ENCODE data around the gene DLG2. TPM values are rescaled to one million over a fixed set of nuclear protein-coding genes. Genes with fewer than 3 reads are reported as not detected.

Gene DLG2
- total and polyA plus RNA-seq, 2 donors = 4.8 to 6.6 TPM

DNA sequence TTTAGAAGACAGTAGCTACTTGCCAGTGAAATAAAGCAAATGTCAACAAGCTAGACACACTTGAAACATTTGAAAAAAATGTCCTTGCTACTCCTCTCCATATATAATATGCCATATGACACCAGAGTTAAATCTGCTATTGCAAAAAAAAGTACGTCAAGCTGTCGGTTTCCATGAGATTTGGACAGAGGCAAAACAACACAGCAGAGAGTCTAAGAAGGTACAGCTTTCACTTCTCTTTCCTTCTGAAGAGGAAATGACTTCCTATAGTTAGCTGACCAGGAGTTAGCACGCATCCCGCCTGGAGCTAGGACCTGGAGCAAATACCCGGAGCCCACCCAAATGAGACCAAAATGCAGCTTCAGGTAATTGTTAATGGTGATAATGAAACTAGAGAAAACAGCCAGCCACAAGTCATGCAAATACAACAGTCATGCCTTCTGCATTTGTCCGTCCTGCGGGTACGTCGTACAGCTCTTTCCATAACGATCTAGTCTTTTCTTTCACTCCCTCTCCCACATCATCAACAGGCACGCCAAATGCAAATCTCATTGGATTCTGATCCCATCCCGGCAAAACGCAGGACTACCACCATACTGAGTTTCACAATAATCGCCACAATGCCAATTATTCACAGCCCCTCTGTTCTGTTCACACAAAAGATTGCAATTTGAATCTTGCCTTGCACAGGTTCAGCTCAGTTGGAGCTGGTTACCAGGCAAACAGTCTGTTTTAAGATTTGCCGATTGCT is 1945.9 kb downstream of the DLG2 start:
- Histone ChIP-seq H3K27me3 (ENCODE audit: control insufficient read depth in 2 of 2, insufficient read depth in 1 of 2, low read length in 1 of 2) (no peaks in the 10 kb centered on the region), H3K36me3 (ENCODE audit: control insufficient read depth in 2 of 2, insufficient read depth in 2 of 2, low read length in 1 of 2) (no peaks in the 10 kb centered on the region), H3K9me3 (ENCODE audit: control insufficient read depth in 2 of 2, insufficient read depth in 1 of 2, low read length in 1 of 2) (no peaks in the 10 kb centered on the region), H3K4me3 (ENCODE audit: low read length in 2 of 2) (peak overlapping the region in 1 of 2 donors; percentile 9), H3K27ac (ENCODE audit: low read depth in 1 of 2, low read length in 1 of 2) (peak overlapping the region; percentile 19 to 41), H3K4me1 (ENCODE audit: control insufficient read depth in 2 of 2, insufficient read depth in 2 of 2, low read length in 2 of 2) (no peaks in the 10 kb centered on the region)
- DNase-seq (ENCODE audit: low read depth in 6 of 9, low spot score in 9 of 9) = no peak
- 83% methylated on average over 15 of the region's 15 CpGs for WGBS

DNA sequence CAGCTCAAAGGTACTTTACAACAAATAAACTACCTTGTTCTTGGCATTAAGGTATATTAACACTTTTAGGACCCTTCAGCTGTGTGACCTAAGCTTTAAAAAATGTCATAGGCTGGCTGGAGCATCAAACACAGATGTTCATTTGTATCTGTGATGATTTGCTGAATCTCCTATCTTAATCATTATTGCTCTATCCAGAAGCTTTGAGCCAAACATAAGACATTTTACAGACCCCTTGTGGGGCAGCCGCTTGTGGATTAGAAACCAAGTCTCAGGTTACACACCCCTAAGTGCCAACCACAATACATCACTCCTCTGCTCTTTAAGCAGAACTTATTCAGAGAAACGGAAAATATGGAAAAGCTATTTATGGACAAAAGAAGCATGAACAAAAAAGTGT is 1946.8 kb downstream of the DLG2 start:
- no peak for DNase-seq (ENCODE audit: low read depth in 6 of 9, low spot score in 9 of 9)
- no peaks in the 10 kb centered on the region for H3K27me3 ChIP-seq (ENCODE audit: control insufficient read depth in 2 of 2, insufficient read depth in 1 of 2, low read length in 1 of 2)
- no peaks in the 10 kb centered on the region for H3K4me1 ChIP-seq (ENCODE audit: control insufficient read depth in 2 of 2, insufficient read depth in 2 of 2, low read length in 2 of 2)
- H3K27ac ChIP-seq (ENCODE audit: low read depth in 1 of 2, low read length in 1 of 2) = no peak overlapping the region
- H3K36me3 ChIP-seq (ENCODE audit: control insufficient read depth in 2 of 2, insufficient read depth in 2 of 2, low read length in 1 of 2) = no peaks in the 10 kb centered on the region
- 65% methylated on average over 2 of the region's 2 CpGs for WGBS
- no peak overlapping the region for H3K4me3 ChIP-seq (ENCODE audit: low read length in 2 of 2)
- H3K9me3 ChIP-seq (ENCODE audit: control insufficient read depth in 2 of 2, insufficient read depth in 1 of 2, low read length in 1 of 2) = no peaks in the 10 kb centered on the region

DNA sequence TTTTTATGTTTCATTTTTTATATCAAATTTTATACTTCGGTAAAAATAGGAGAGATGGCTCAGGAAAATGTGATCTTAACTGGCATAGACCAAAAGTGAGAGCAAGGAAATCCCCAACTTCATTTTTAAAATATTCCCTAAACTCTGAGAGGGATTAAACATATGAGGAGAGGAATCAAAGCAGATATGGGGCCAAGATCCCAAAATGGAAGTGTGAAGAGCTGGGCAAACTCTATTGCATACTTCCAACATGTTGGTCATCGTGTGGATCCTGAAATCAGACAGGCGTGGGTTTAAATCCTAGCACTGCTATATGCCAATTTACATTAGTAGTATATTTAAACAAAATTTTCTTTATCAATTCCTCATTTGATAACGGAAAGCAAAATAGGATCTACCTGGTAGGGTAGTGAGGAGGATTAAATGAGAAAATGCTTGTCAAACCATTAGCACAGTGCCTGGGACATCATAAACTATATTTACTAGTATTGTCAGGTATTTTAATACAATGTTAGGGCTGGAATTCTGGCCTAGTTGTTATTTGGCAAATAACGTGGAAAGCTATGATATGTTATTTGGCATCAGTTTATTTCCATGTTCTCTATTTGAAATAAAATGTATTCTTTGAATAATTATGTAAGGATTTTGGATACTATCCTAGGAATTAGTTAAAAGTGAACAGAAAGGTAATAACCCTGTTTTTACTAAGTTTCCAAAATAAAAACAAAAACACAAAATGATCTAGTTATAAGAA is 1948.1 kb downstream of the DLG2 start:
- no peak overlapping the region for H3K27ac ChIP-seq (ENCODE audit: low read depth in 1 of 2, low read length in 1 of 2)
- WGBS = 94% methylated on average over 5 of the region's 5 CpGs
- no peaks in the 10 kb centered on the region for H3K36me3 ChIP-seq (ENCODE audit: control insufficient read depth in 2 of 2, insufficient read depth in 2 of 2, low read length in 1 of 2)
- no peaks in the 10 kb centered on the region for H3K4me1 ChIP-seq (ENCODE audit: control insufficient read depth in 2 of 2, insufficient read depth in 2 of 2, low read length in 2 of 2)
- H3K4me3 ChIP-seq (ENCODE audit: low read length in 2 of 2) = no peak overlapping the region
- no peak for DNase-seq (ENCODE audit: low read depth in 6 of 9, low spot score in 9 of 9)
- H3K27me3 ChIP-seq (ENCODE audit: control insufficient read depth in 2 of 2, insufficient read depth in 1 of 2, low read length in 1 of 2) = no peaks in the 10 kb centered on the region
- H3K9me3 ChIP-seq (ENCODE audit: control insufficient read depth in 2 of 2, insufficient read depth in 1 of 2, low read length in 1 of 2) = no peaks in the 10 kb centered on the region

DNA sequence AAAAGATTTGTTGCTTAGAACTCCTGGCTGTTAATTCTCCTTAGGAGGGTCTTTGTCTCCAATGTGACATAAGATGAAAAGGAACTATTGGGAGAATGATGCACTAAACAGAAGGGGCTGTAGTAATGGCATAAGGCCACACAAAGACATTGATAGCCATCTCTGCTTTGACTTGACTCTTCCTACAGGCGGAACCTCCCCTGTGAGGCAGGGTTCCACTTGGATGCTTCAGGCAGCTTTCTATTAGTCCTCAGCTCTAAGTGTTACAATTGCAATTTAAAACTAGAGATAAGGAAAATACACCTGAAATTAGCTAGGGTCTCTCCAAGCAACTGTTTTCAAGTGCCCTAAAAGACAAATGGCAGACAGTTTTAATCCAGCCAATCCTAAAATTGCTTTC is 1949.4 kb downstream of the DLG2 start:
- Histone ChIP-seq H3K4me3 (ENCODE audit: low read length in 2 of 2) (no peak overlapping the region), H3K27ac (ENCODE audit: low read depth in 1 of 2, low read length in 1 of 2) (no peak overlapping the region), H3K9me3 (ENCODE audit: control insufficient read depth in 2 of 2, insufficient read depth in 1 of 2, low read length in 1 of 2) (no peaks in the 10 kb centered on the region), H3K36me3 (ENCODE audit: control insufficient read depth in 2 of 2, insufficient read depth in 2 of 2, low read length in 1 of 2) (no peaks in the 10 kb centered on the region), H3K4me1 (ENCODE audit: control insufficient read depth in 2 of 2, insufficient read depth in 2 of 2, low read length in 2 of 2) (no peaks in the 10 kb centered on the region), H3K27me3 (ENCODE audit: control insufficient read depth in 2 of 2, insufficient read depth in 1 of 2, low read length in 1 of 2) (no peaks in the 10 kb centered on the region)
- WGBS = 92% methylated on average over 1 of the region's 1 CpG
- no peak for DNase-seq (ENCODE audit: low read depth in 6 of 9, low spot score in 9 of 9)

DNA sequence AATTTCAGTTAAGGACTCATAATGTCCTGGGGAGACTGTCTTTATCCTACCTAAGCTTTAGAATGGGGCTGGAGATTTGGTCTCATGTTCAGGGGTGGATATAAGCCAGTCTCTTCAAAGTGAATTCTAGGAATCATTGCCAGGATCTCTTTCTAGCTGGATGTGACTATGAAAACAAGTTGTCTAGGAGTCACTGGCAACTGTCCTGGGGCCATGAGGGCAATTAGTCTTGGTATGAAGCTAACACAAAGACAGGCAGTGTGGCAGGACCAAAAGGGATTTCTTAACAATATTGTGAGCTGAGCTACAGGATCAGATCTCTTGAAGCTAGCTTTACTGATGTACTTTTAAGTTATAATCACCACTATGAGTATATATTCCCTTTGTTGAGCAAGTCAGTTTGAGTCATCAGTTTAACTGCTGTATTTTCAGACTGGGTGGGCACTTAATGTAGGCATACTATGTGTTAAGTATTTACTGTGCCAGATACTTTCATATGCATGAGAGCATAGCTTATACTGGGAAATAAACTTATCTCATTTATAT is 1951.0 kb downstream of the DLG2 start:
- Histone ChIP-seq H3K4me3 (ENCODE audit: low read length in 2 of 2) (no peak overlapping the region), H3K4me1 (ENCODE audit: control insufficient read depth in 2 of 2, insufficient read depth in 2 of 2, low read length in 2 of 2) (no peaks in the 10 kb centered on the region), H3K36me3 (ENCODE audit: control insufficient read depth in 2 of 2, insufficient read depth in 2 of 2, low read length in 1 of 2) (no peaks in the 10 kb centered on the region), H3K9me3 (ENCODE audit: control insufficient read depth in 2 of 2, insufficient read depth in 1 of 2, low read length in 1 of 2) (no peaks in the 10 kb centered on the region), H3K27ac (ENCODE audit: low read depth in 1 of 2, low read length in 1 of 2) (no peak overlapping the region), H3K27me3 (ENCODE audit: control insufficient read depth in 2 of 2, insufficient read depth in 1 of 2, low read length in 1 of 2) (no peaks in the 10 kb centered on the region)
- DNase-seq (ENCODE audit: low read depth in 6 of 9, low spot score in 9 of 9) = no peak

DNA sequence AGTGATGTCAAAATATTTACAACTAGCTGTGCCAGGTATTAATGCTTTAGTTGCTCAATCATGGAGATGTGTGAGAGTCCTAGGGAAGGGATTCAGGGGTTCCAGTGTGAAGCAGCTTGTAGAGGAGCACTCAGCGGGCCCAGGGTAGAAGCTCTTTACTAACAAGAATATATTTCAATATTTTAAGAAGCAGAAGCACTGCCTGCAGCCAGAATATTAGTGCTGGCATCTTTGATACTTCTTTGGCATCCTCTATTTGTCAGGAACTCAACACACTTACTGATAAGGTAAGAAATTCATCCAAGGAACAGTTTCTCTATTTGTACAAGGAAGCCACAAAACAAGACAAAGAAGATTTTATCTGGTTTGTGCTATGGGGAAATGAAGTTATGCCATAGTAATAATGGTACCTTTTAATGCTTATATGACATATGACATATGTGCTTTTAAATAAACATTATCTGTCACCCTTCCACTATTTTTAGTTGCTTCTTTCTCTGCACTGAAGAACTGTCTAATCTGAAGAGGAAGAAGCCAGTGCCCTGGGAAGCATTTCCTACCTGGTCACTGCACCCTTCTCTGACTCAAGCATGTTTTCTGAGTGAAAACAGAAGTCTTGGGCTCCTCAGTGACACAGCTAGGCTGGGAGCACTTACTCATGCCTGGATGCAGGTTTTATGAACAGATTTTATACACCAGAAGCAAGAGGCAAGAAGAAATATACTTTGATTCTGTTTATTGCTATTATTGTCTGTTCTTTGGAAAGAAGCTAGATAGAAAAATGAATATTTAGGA is 1952.8 kb downstream of the DLG2 start:
- 91% methylated on average over 1 of the region's 1 CpG for WGBS
- Histone ChIP-seq H3K36me3 (ENCODE audit: control insufficient read depth in 2 of 2, insufficient read depth in 2 of 2, low read length in 1 of 2) (no peaks in the 10 kb centered on the region), H3K4me1 (ENCODE audit: control insufficient read depth in 2 of 2, insufficient read depth in 2 of 2, low read length in 2 of 2) (no peaks in the 10 kb centered on the region), H3K27ac (ENCODE audit: low read depth in 1 of 2, low read length in 1 of 2) (no peak overlapping the region), H3K9me3 (ENCODE audit: control insufficient read depth in 2 of 2, insufficient read depth in 1 of 2, low read length in 1 of 2) (no peaks in the 10 kb centered on the region), H3K4me3 (ENCODE audit: low read length in 2 of 2) (no peak overlapping the region), H3K27me3 (ENCODE audit: control insufficient read depth in 2 of 2, insufficient read depth in 1 of 2, low read length in 1 of 2) (no peaks in the 10 kb centered on the region)
- DNase-seq (ENCODE audit: low read depth in 6 of 9, low spot score in 9 of 9) = no peak

DNA sequence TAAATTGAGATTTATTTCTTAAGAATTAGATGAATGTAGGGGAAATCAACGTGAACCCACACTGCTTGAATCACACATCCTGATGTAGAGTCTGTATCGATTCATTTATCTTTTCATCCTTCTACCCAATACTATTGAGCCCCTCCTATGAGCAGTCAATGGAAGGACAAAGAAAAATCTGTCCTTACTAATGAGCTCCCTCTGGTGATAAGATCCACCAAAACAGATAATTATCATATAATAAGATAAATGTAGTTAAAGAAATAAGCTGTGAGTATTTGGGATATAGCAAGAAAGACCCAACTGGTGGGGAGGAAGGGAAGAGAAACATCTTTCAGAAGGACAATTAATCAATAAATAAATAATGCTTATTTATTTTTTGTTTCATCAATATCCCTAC is 1955.9 kb downstream of the DLG2 start:
- Histone ChIP-seq H3K27ac (ENCODE audit: low read depth in 1 of 2, low read length in 1 of 2) (no peak overlapping the region), H3K36me3 (ENCODE audit: control insufficient read depth in 2 of 2, insufficient read depth in 2 of 2, low read length in 1 of 2) (no peaks in the 10 kb centered on the region), H3K9me3 (ENCODE audit: control insufficient read depth in 2 of 2, insufficient read depth in 1 of 2, low read length in 1 of 2) (no peaks in the 10 kb centered on the region), H3K4me1 (ENCODE audit: control insufficient read depth in 2 of 2, insufficient read depth in 2 of 2, low read length in 2 of 2) (no peaks in the 10 kb centered on the region), H3K4me3 (ENCODE audit: low read length in 2 of 2) (no peak overlapping the region), H3K27me3 (ENCODE audit: control insufficient read depth in 2 of 2, insufficient read depth in 1 of 2, low read length in 1 of 2) (no peaks in the 10 kb centered on the region)
- no peak for DNase-seq (ENCODE audit: low read depth in 6 of 9, low spot score in 9 of 9)
- WGBS = 96% methylated on average over 2 of the region's 2 CpGs

DNA sequence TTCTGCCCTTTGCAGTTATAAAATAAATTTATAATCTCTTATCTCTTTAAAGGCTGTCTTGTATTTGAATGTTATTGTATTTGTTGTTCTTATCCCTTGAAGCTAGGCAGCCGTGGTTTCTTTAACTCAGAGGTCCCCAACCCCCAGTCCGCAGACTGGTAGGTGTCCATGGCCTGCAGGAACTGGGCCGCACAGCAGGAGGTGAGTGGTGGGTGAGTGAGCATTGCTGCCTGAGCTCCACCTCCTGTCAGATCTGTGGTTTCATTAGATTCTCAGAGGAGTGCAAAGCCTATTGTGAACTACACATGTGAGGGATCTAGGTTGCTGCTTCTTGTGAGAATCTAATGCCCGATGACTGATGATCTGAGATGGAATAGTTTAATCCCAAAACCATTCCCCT is 1961.0 kb downstream of the DLG2 start:
- Histone ChIP-seq H3K9me3 (ENCODE audit: control insufficient read depth in 2 of 2, insufficient read depth in 1 of 2, low read length in 1 of 2) (no peaks in the 10 kb centered on the region), H3K27me3 (ENCODE audit: control insufficient read depth in 2 of 2, insufficient read depth in 1 of 2, low read length in 1 of 2) (no peaks in the 10 kb centered on the region), H3K36me3 (ENCODE audit: control insufficient read depth in 2 of 2, insufficient read depth in 2 of 2, low read length in 1 of 2) (no peaks in the 10 kb centered on the region), H3K4me3 (ENCODE audit: low read length in 2 of 2) (no peak overlapping the region), H3K27ac (ENCODE audit: low read depth in 1 of 2, low read length in 1 of 2) (no peak overlapping the region), H3K4me1 (ENCODE audit: control insufficient read depth in 2 of 2, insufficient read depth in 2 of 2, low read length in 2 of 2) (no peaks in the 10 kb centered on the region)
- WGBS = 96% methylated on average over 4 of the region's 4 CpGs
- no peak for DNase-seq (ENCODE audit: low read depth in 6 of 9, low spot score in 9 of 9)

DNA sequence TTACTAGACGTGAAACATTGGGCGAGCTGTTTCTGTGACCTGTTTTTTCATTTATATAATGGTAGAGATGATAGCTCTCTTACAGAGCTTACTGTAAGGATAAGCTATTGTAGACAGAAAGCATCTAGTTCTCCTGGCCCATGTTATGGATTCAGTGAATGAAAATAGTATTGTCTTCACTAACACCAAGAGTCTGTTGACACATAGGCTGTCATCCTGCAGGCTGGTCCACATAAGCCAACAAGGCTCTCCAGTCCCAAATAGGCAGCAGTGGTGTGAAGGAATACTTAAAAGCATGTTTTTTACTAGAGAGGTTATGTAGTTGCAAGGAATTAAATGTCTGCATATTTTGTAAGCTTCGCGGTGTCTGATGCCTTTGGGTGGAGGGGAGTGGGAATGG is 1963.2 kb downstream of the DLG2 start:
- Histone ChIP-seq H3K4me1 (ENCODE audit: control insufficient read depth in 2 of 2, insufficient read depth in 2 of 2, low read length in 2 of 2) (no peaks in the 10 kb centered on the region), H3K27me3 (ENCODE audit: control insufficient read depth in 2 of 2, insufficient read depth in 1 of 2, low read length in 1 of 2) (no peaks in the 10 kb centered on the region), H3K4me3 (ENCODE audit: low read length in 2 of 2) (no peak overlapping the region), H3K36me3 (ENCODE audit: control insufficient read depth in 2 of 2, insufficient read depth in 2 of 2, low read length in 1 of 2) (no peaks in the 10 kb centered on the region), H3K27ac (ENCODE audit: low read depth in 1 of 2, low read length in 1 of 2) (no peak overlapping the region), H3K9me3 (ENCODE audit: control insufficient read depth in 2 of 2, insufficient read depth in 1 of 2, low read length in 1 of 2) (no peaks in the 10 kb centered on the region)
- no peak for DNase-seq (ENCODE audit: low read depth in 6 of 9, low spot score in 9 of 9)
- WGBS = 96% methylated on average over 4 of the region's 4 CpGs

All from thymus (tissue), 11 donors.